DOHH2 (cell line): ENCODE results near the gene RAB28.

ENCODE experiments used
- H3F3A ChIP-seq: fragments of 200-600 bp; sonication (generic), shearing (Covaris generic); 2 replicates; pipeline ENCODE4 v1.6.0; 2016; ENCODE audit warnings: antibody characterized with exemption, mild to moderate bottlenecking; ENCODE audit not compliant: control insufficient read depth, insufficient read depth
- H3K27ac ChIP-seq: fragments of 200-600 bp; sonication (generic); 2 replicates; pipeline ENCODE4 v1.5.1; 2014; ENCODE audit warnings: low read depth, mild to moderate bottlenecking, low read length, moderate library complexity
- H3K27me3 ChIP-seq: fragments of 200-600 bp; sonication (generic); 2 replicates; pipeline ENCODE4 v1.6.1; 2014; ENCODE audit warnings: mild to moderate bottlenecking, low read length, mixed read lengths; ENCODE audit not compliant: control insufficient read depth
- H3K36me3 ChIP-seq: fragments of 200-600 bp; sonication (generic); 2 replicates; pipeline ENCODE4 v1.6.1; 2014; ENCODE audit warnings: mild to moderate bottlenecking, low read length, moderate library complexity, mixed read lengths; ENCODE audit not compliant: control insufficient read depth
- H3K4me1 ChIP-seq: fragments of 200-600 bp; sonication (generic); 2 replicates; pipeline ENCODE4 v1.6.1; 2014; ENCODE audit warnings: mild to moderate bottlenecking, low read length, mixed read lengths; ENCODE audit not compliant: control insufficient read depth
- H3K4me2 ChIP-seq: fragments of 200-600 bp; sonication (generic); 2 replicates; pipeline ENCODE4 v1.6.0; 2014; ENCODE audit warnings: mild to moderate bottlenecking, low read length, moderate library complexity
- H3K4me3 ChIP-seq: fragments of 200-600 bp; sonication (generic); 2 replicates; pipeline ENCODE4 v1.5.1; 2014; ENCODE audit warnings: mild to moderate bottlenecking, low read length, mixed read lengths
- H3K79me2 ChIP-seq: fragments of 200-600 bp; sonication (generic); 2 replicates; pipeline ENCODE4 v1.6.1; 2014; ENCODE audit warnings: mild to moderate bottlenecking, low read length, mixed read lengths; ENCODE audit not compliant: control insufficient read depth
- H3K9me2 ChIP-seq: fragments of 200-600 bp; sonication (generic); replicated peaks from 2 replicates; pipeline ENCODE4 v1.6.1; 2014; ENCODE audit warnings: mild to moderate bottlenecking, low read length, mixed read lengths; ENCODE audit not compliant: control insufficient read depth
- H3K9me3 ChIP-seq: fragments of 200-600 bp; sonication (generic); 2 replicates; pipeline ENCODE4 v1.6.1; 2014; ENCODE audit warnings: antibody characterized with exemption, low read length, mixed read lengths; ENCODE audit not compliant: control insufficient read depth, insufficient read depth
- H4K20me1 ChIP-seq: fragments of 200-600 bp; sonication (generic); 2 replicates; pipeline ENCODE4 v1.6.0; 2014; ENCODE audit warnings: low read depth, mild to moderate bottlenecking, antibody characterized with exemption, low read length, moderate library complexity; ENCODE audit not compliant: control insufficient read depth, insufficient read depth
- CTCF ChIP-seq: fragments of 200-600 bp; sonication (generic); IDR thresholded peaks from one replicate; pipeline ENCODE4 v1.5.1; 2014; ENCODE audit warnings: antibody characterized with exemption, mild to moderate bottlenecking, low read depth, low read length; ENCODE audit not compliant: poor library complexity, severe bottlenecking
- EZH2phosphoT487 ChIP-seq: fragments of 200-600 bp; sonication (generic); IDR thresholded peaks from 2 replicates; pipeline ENCODE4 v1.6.1; 2017; ENCODE audit warnings: borderline replicate concordance, mild to moderate bottlenecking, antibody characterized with exemption, low read length, moderate library complexity, mixed read lengths

RAB28 gene

GRCh38 chr4:13504374-13504773, 20.2 kb upstream of the RAB28 start:
- no peak overlapping the region for H3K27ac ChIP-seq
- H3K9me2 ChIP-seq = no peaks in the 10 kb centered on the region
- no peak overlapping the region for H3K4me2 ChIP-seq
- H3F3A ChIP-seq = no peaks in the 10 kb centered on the region
- no peaks in the 10 kb centered on the region for H4K20me1 ChIP-seq
- H3K79me2 ChIP-seq = no peaks in the 10 kb centered on the region
- no peak overlapping the region for H3K4me3 ChIP-seq
- TF ChIP-seq EZH2phosphoT487 = no peak
- no peak for TF ChIP-seq CTCF
- no peaks in the 10 kb centered on the region for H3K36me3 ChIP-seq
- H3K9me3 ChIP-seq = no peaks in the 10 kb centered on the region
- peaks cover 2% of the 10 kb centered on the region; the same call in 1 of the 2 replicates for H3K27me3 ChIP-seq
- H3K4me1 ChIP-seq = no peaks in the 10 kb centered on the region

DNA sequence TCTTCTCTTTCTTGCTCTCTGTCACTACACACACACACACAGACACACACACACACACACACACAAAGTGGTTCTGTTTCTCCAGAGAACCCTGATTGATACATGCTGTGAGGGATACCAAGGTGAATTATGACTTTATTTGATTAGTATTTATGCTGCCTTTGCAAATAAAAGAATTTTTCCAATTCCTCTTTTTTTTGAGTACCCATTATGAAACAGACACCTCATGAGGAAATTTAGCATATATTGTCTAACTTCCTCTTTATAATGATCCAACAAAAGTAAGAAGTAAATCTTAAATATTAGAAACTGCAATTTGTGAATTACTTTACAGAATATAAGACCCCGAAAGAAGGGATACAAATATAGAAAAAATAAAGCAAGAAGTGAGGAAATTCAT, 14.3 kb upstream of the RAB28 start:
- peaks cover 4% of the 10 kb centered on the region; the same call in 1 of the 2 replicates for H3K9me3 ChIP-seq
- TF ChIP-seq EZH2phosphoT487 (no peak), CTCF (no peak)
- no peaks in the 10 kb centered on the region for H3F3A ChIP-seq
- H4K20me1 ChIP-seq = no peaks in the 10 kb centered on the region
- H3K4me3 ChIP-seq = no peak overlapping the region
- no peaks in the 10 kb centered on the region for H3K36me3 ChIP-seq
- no peaks in the 10 kb centered on the region for H3K9me2 ChIP-seq
- H3K27ac ChIP-seq = no peak overlapping the region
- H3K4me1 ChIP-seq = no peaks in the 10 kb centered on the region
- no peak overlapping the region for H3K4me2 ChIP-seq
- no peaks in the 10 kb centered on the region for H3K79me2 ChIP-seq
- 0 out of 2 replicates have a peak, but pooled peaks cover 3% of the 10 kb centered on the region for H3K27me3 ChIP-seq

- no peak overlapping the region for H3K27ac ChIP-seq
- no peaks in the 10 kb centered on the region for H3K4me1 ChIP-seq
- peaks cover 4% of the 10 kb centered on the region; the same call in 1 of the 2 replicates for H3K9me3 ChIP-seq
- no peak overlapping the region for H3K4me2 ChIP-seq
- no peaks in the 10 kb centered on the region for H3F3A ChIP-seq
- no peaks in the 10 kb centered on the region for H3K79me2 ChIP-seq
- 0 out of 2 replicates have a peak, but pooled peaks cover 3% of the 10 kb centered on the region for H3K27me3 ChIP-seq
- H3K9me2 ChIP-seq = no peaks in the 10 kb centered on the region
- no peaks in the 10 kb centered on the region for H4K20me1 ChIP-seq
- no peak overlapping the region for H3K4me3 ChIP-seq
- no peak for TF ChIP-seq CTCF
- no peak for TF ChIP-seq EZH2phosphoT487
- H3K36me3 ChIP-seq = no peaks in the 10 kb centered on the region
Observed at GRCh38 chr4:13496605-13497004, 12.5 kb upstream of the RAB28 start.

GRCh38 chr4:13495753-13496152, 11.6 kb upstream of the RAB28 start:
- Histone ChIP-seq H3K9me3 (peaks cover 4% of the 10 kb centered on the region; the same call in 1 of the 2 replicates), H3K4me1 (no peaks in the 10 kb centered on the region), H3F3A (no peaks in the 10 kb centered on the region), H3K27ac (no peak overlapping the region), H3K4me3 (no peak overlapping the region), H3K9me2 (no peaks in the 10 kb centered on the region), H4K20me1 (no peaks in the 10 kb centered on the region), H3K27me3 (peaks cover 5% of the 10 kb centered on the region; the same call in 1 of the 2 replicates), H3K79me2 (no peaks in the 10 kb centered on the region), H3K36me3 (no peaks in the 10 kb centered on the region), H3K4me2 (no peak overlapping the region)
- TF ChIP-seq EZH2phosphoT487 (no peak), CTCF (no peak)
